AG09319 (cell line): ENCODE data around the gene GLA.

ENCODE experiments used
- DNase-seq: peaks from one replicate; pipeline ENCODE4 v3.0.0-alpha.2; 2010; ENCODE audit warnings: low read depth; ENCODE audit errors: extremely low read depth
- TF ChIP-seq, protein P1 (sequence below): IDR thresholded peaks from 2 replicates; pipeline ENCODE4 v1.5.1; 2011; ENCODE audit warnings: low read depth, mild to moderate bottlenecking, inconsistent platforms, low read length, moderate library complexity

The GLA gene

DNA sequence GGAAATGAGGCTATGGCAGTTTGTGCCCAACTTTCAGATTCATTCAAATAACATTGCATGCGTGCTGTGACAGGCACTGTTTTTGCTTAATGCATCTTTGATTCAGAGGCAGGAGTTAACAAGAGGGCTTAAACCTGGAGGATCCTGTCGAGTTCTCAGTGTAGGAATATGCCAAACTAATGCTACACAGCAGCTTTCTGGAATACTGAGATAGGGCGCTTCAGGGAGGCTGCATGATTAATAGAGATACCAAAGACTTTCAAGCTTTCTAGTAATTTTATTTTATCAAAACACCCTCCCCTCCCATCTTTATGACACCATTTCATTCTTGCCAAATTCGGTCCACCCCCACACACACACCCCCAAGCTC, 58.5 kb downstream of the GLA start:
- TF ChIP-seq, protein P1, sequence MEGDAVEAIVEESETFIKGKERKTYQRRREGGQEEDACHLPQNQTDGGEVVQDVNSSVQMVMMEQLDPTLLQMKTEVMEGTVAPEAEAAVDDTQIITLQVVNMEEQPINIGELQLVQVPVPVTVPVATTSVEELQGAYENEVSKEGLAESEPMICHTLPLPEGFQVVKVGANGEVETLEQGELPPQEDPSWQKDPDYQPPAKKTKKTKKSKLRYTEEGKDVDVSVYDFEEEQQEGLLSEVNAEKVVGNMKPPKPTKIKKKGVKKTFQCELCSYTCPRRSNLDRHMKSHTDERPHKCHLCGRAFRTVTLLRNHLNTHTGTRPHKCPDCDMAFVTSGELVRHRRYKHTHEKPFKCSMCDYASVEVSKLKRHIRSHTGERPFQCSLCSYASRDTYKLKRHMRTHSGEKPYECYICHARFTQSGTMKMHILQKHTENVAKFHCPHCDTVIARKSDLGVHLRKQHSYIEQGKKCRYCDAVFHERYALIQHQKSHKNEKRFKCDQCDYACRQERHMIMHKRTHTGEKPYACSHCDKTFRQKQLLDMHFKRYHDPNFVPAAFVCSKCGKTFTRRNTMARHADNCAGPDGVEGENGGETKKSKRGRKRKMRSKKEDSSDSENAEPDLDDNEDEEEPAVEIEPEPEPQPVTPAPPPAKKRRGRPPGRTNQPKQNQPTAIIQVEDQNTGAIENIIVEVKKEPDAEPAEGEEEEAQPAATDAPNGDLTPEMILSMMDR: no peak
- no peak for DNase-seq

DNA sequence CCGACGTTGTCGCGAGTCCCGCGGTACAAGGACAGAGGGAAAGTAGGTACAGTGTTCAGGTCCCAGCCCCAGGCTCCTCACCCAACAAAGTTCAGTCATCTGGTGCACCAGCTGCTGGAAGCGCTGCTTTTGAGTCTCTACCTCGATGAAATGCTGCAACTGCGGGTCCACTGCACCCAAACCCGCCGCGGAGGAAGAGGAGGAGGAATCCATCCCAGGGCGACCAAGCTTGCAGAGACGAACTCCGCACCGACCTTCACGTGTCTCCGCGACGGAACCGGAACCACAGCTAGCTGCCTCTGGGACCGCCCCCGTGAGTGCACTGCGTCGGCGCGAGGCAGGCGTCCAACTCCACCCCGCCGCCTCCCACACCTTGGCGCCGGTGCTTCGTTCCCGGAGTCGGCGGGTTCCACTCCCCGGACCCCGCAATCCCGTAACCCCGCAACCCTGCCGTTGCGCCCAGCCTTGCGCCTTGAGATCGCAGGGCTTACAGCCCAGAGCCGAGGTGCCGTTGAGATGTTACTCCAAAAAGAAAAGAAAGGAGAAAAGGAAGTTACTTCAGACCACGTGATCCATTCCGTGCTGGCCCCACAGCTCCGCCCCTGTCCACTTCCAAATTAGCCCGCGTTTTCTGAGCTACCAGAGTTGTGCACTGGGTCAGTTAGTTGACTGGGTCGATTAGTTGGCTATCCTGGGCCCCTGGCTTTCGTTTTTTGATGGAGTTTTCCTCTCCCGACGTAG, 59.1 kb downstream of the GLA start, which contains the start of gene TIMM8A:
TSS of gene TIMM8A (minus strand) at position 291 of the 741 bp plus-strand sequence. CDS start at position 213, 78 bp downstream.
- peak; percentile 12 for DNase-seq
- TF ChIP-seq, protein P1: no peak

DNA sequence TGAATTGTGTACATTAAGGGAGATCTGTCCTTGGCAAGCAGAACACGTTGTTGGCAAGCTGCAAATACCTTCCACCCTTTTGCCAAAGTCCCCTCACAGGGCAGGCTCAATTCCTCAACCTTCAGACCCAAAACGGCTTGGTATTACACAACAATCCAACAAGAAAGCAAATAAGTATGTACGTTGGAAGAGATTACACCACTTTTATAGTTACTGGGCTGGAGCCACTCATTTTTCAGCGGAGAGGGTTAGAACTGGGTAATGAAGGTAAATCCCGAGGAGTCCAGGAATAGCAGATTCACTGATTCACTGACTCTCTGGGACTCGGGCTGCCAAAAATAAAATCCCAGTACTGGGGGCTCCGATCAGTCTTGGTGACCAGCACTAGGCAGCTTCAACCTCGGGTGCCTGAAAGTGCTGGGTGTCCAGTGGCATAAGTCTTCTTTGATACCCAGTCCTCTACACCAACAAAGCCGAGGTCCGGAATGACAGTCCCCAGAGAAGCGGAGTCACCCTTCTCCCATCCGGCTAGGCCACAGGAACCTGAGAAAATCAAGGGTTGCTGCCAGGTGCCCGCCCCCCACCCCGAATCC, 59.8 kb downstream of the GLA start:
- no peak for DNase-seq
- TF ChIP-seq, protein P1: no peak
